ENCODE results near the gene ARFIP2.
A peak's percentile ranks its signal among the peaks of the same experiment; 100 is the strongest.

The ARFIP2 gene

GRCh38 chr11:6483015-6483414 is 1.9 kb upstream of the ARFIP2 start:
- FAIRE-seq, result no peak

GRCh38 chr11:6482441-6482840 is 1.3 kb upstream of the ARFIP2 start:
- no peak for FAIRE-seq
- DNase-seq (ENCODE audit: extremely low spot score, insufficient read length, low read depth), result no peak

More at GRCh38 chr11:6483015-6483414, 1.9 kb upstream of the ARFIP2 start:
- no peak for DNase-seq (ENCODE audit: extremely low spot score, insufficient read length, low read depth)

GRCh38 chr11:6481924-6482275 is 769 bp upstream of the ARFIP2 start:
- FAIRE-seq (no peak), DNase-seq (ENCODE audit: extremely low spot score, insufficient read length, low read depth) (no peak)

- DNase-seq (ENCODE audit: extremely low spot score, insufficient read length, low read depth), result no peak
- no peak for FAIRE-seq
Measured at GRCh38 chr11:6480299-6480914, 724 bp downstream of the ARFIP2 start.

- no peak for FAIRE-seq
Measured at GRCh38 chr11:6476571-6476970, 4.6 kb downstream of the ARFIP2 start.

GRCh38 chr11:6475936-6476335 is 5.2 kb downstream of the ARFIP2 start:
- DNase-seq (ENCODE audit: extremely low spot score, insufficient read length, low read depth), result no peak
- FAIRE-seq, result no peak

More at GRCh38 chr11:6476571-6476970, 4.6 kb downstream of the ARFIP2 start:
- no peak for DNase-seq (ENCODE audit: extremely low spot score, insufficient read length, low read depth)

- no peak for DNase-seq (ENCODE audit: extremely low spot score, insufficient read length, low read depth)
- FAIRE-seq, result no peak
Measured at GRCh38 chr11:6474806-6475500, 6.2 kb downstream of the ARFIP2 start.

GRCh38 chr11:6474413-6474792 is 6.7 kb downstream of the ARFIP2 start:
- FAIRE-seq (no peak), DNase-seq (ENCODE audit: extremely low spot score, insufficient read length, low read depth) (no peak)

GRCh38 chr11:6473451-6474412 is 7.4 kb downstream of the ARFIP2 start, which contains the start of gene TRIM3:
Gene TRIM3, minus strand, starts transcription at chr11:6473941. Its CDS starts 8,246 bp downstream, at chr11:6465695.
- DNase-seq (ENCODE audit: extremely low spot score, insufficient read length, low read depth), result peak; percentile 75
- no peak for FAIRE-seq

- FAIRE-seq, result no peak
- DNase-seq (ENCODE audit: extremely low spot score, insufficient read length, low read depth), result no peak
Measured at GRCh38 chr11:6472934-6473333, 8.2 kb downstream of the ARFIP2 start.

GRCh38 chr11:6469599-6469998 is 11.5 kb downstream of the ARFIP2 start:
- FAIRE-seq, result no peak
- no peak for DNase-seq (ENCODE audit: extremely low spot score, insufficient read length, low read depth)

GRCh38 chr11:6468712-6469495 is 12.2 kb downstream of the ARFIP2 start:
- peak; percentile 62 for DNase-seq (ENCODE audit: extremely low spot score, insufficient read length, low read depth)
- FAIRE-seq, result peak; percentile 81

- DNase-seq (ENCODE audit: extremely low spot score, insufficient read length, low read depth), result no peak
- FAIRE-seq, result no peak
Measured at GRCh38 chr11:6459099-6459450, 22.1 kb downstream of the ARFIP2 start.

- FAIRE-seq, result no peak
Measured at GRCh38 chr11:6458352-6459098, 22.6 kb downstream of the ARFIP2 start.

GRCh38 chr11:6457581-6458320 is 23.4 kb downstream of the ARFIP2 start:
- FAIRE-seq (no peak), DNase-seq (ENCODE audit: extremely low spot score, insufficient read length, low read depth) (no peak)

More at GRCh38 chr11:6458352-6459098, 22.6 kb downstream of the ARFIP2 start:
- DNase-seq (ENCODE audit: extremely low spot score, insufficient read length, low read depth), result no peak

- FAIRE-seq, result no peak
- DNase-seq (ENCODE audit: extremely low spot score, insufficient read length, low read depth), result no peak
Measured at GRCh38 chr11:6456361-6457073, 24.6 kb downstream of the ARFIP2 start.

- FAIRE-seq (no peak), DNase-seq (ENCODE audit: extremely low spot score, insufficient read length, low read depth) (no peak)
Measured at GRCh38 chr11:6455070-6455469, 26.1 kb downstream of the ARFIP2 start.

GRCh38 chr11:6453152-6453551 is 28.0 kb downstream of the ARFIP2 start:
- no peak for DNase-seq (ENCODE audit: extremely low spot score, insufficient read length, low read depth)
- FAIRE-seq, result no peak
